Measurements from ENCODE around the gene MAP3K4.

The MAP3K4 gene

DNA sequence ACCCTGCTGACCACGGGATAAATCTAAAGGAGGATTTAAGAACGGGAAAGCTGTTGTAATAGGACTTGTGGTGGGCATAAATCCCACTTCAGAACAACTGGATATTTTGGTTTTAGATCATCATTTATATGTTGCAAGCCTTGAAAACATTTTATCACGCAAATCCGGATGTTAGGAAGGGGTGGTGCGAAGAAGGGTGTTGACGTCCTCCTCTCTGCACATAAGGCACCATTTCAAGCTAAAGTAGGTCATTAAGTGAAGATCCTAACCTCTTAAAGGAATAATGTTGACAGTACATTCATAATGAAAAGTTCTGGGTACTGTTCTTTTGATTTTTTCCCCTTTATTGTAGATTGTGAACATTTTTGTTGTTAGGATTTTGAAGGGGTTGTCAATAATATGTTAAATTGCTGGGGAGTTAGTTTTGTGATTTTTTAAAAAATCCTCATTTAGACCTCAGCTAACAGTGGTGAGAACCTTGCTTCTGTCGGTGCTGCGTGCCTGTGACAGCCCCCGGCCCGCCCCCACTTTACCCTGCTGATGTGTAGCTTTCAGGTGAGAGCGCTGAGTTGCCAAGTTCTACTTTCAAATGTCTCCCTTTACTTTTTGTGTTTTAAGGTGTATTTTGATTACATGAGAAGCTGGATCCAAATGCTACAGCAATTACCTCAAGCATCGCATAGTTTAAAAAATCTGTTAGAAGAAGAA lies 88.8 kb downstream of the MAP3K4 start:
- H3K27ac ChIP-seq, result no peak overlapping the region
- TF ChIP-seq, protein P1, sequence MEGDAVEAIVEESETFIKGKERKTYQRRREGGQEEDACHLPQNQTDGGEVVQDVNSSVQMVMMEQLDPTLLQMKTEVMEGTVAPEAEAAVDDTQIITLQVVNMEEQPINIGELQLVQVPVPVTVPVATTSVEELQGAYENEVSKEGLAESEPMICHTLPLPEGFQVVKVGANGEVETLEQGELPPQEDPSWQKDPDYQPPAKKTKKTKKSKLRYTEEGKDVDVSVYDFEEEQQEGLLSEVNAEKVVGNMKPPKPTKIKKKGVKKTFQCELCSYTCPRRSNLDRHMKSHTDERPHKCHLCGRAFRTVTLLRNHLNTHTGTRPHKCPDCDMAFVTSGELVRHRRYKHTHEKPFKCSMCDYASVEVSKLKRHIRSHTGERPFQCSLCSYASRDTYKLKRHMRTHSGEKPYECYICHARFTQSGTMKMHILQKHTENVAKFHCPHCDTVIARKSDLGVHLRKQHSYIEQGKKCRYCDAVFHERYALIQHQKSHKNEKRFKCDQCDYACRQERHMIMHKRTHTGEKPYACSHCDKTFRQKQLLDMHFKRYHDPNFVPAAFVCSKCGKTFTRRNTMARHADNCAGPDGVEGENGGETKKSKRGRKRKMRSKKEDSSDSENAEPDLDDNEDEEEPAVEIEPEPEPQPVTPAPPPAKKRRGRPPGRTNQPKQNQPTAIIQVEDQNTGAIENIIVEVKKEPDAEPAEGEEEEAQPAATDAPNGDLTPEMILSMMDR (conservative IDR thresholded peaks at IDR 0.05), result no peak

DNA sequence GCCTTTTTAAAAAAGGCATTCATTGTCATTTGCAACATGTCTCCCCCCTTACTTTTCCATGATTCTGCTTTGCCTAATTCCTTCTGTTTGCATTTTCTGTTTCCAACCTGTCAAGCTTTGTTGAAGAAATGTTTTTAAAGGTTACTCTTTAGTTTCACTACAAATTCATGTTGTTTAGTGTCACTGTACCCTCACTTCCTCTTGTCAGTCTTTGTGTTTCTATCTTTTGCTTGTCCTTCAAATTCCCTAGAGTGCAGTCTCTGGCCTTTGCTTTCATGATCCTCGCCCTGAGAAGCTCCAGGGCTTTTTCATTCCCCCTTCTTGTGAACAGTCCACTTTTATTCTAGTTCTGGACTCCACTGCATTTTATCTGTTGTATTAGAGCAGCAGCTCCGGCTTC lies 90.6 kb downstream of the MAP3K4 start:
- no peak overlapping the region for H3K27ac ChIP-seq
- TF ChIP-seq, protein P1 (conservative IDR thresholded peaks at IDR 0.05), result no peak

DNA sequence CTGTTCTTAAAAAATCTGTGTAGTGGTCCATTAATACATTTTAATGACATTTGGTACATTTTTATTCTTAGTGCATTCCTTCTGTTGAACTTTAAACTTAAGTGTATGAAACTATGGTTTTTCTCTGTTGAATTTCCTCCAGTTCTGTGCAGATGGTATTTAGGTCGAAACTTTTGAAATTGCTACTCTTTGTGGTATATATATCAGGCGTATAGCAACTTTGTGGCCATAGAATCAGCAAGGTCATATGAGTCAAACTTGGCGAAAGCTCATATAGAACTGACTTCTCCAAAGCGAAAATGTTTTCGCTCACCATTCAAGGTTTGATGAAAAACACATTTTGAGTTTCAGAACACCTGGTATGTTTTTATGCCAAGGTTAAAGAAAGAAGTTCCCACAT lies 93.7 kb downstream of the MAP3K4 start:
- no peak overlapping the region for H3K27ac ChIP-seq
- TF ChIP-seq, protein P1 (conservative IDR thresholded peaks at IDR 0.05), result no peak

DNA sequence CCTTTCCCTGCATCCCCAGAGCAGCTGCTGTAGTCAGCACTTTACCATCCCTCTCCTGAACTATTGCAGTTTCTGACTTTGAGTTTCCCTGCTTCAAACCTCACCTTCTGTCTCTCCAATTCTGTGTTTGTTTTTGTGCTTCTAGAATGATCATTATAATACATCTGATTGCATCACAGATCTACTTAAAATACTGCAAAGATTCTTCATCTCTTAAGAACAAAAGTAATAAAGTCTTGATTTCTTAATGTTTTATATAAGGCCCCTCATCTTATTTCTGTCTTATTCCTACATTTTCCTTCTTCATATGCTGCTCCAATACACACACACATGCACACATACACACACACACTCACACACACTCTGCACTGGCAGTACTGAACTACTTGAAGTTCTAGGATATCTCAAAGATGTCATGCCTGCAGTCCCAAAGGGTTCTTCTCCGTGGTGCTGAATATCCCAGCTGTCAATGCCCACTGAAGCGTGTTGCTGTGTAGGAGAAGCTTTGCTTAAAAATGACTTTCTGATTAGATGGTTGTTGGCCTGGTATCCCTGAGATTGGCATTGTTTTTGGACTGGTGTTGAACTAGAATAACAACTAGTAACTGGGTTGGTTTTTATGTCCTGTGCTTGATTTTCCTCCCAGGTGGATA lies 97.2 kb downstream of the MAP3K4 start:
- no peak overlapping the region for H3K27ac ChIP-seq
- TF ChIP-seq, protein P1 (conservative IDR thresholded peaks at IDR 0.05), result no peak

DNA sequence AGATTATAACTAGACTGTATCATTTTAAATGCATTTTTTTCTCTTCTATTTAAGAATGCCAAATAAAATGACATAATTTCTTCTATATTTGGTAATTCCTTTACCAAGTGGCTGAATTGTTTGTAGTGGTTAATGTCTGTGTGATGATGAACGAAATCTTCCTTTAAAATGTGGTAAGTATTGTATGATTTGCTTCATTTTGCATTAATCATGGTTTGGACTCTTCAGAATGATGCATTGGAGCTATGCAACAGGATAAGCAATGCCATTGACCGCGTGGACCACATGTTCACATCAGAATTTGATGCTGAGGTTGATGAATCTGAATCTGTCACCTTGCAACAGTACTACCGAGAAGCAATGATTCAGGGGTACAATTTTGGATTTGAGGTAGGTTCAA lies 99.6 kb downstream of the MAP3K4 start:
- no peak overlapping the region for H3K27ac ChIP-seq
- TF ChIP-seq, protein P1 (conservative IDR thresholded peaks at IDR 0.05), result no peak

DNA sequence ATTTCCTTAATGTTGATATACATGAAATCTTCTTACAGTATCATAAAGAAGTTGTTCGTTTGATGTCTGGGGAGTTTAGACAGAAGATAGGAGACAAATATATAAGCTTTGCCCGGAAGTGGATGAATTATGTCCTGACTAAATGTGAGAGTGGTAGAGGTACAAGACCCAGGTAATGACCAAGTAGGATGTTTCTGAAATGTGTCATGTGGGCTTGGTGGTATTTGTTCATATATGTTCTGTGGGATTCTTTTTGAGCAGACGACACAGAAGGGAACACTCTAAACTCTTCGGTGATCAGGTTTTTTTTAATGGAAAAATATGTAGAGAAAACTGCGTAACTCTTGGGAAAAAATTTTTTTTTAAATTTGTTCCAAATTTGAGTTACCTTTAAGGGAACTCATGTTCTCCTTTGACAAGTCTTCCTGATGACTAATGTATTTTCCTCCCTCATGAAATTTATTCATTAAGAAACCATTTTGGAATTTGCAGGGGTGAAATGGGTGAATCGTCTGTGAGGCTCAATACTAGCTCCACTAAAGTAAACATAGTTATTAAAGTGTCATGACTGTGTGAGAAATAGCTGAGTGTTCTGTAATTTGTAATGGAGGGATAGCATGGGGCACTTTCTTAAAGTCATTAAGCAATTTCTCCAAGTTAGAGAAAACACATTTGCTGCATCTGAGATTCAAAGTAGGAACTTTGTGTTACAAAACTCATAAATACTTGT lies 100.6 kb downstream of the MAP3K4 start:
- TF ChIP-seq, protein P1 (conservative IDR thresholded peaks at IDR 0.05), result no peak
- H3K27ac ChIP-seq, result no peak overlapping the region

DNA sequence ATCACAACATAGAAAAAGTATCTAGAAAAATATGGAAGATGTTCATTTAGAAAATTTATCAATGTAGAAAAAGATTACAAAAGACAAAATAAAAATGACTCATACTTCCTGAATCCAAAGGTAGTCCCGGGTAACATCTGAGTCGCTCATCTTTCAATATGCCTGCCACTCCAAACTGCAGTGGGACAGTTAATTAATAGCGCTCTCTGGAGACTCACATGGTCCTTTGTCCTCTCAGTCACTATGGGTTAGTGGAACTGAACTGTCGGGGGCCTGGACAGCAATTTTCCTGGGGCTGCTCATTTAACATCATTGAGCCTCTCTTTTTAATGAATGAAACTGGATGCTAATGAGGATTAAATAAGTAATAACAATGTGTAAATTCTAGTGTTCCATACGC lies 103.4 kb downstream of the MAP3K4 start:
- H3K27ac ChIP-seq, result no peak overlapping the region
- TF ChIP-seq, protein P1 (conservative IDR thresholded peaks at IDR 0.05), result no peak

Data from VCaP (cell line).